B cell (primary cell): ENCODE data around the gene MRPL41. TPM values are rescaled to one million over a fixed set of nuclear protein-coding genes. Genes with fewer than 3 reads are reported as not detected.
"Not testable (repeated sequence)": the region's sequence is repeated elsewhere in the genome, so short reads cannot be mapped to it uniquely, and the experiment has no call there.

Experiments used
- ATAC-seq: fragments of 200-7000 bp; cut with Tn5 transposase; one replicate; pipeline ENCODE4 v1.10.0; 2021; ENCODE audit warnings: low read depth, mild to moderate bottlenecking, moderate number of reproducible peaks, moderate library complexity
- CTCF ChIA-PET: fragments of 350-600 bp; sonication (Branson Sonifier 250); formaldehyde crosslinking; loops from one replicate; lab custom pipeline; 2021; ENCODE audit warnings: antibody characterized with exemption, inconsistent platforms; lab: Charles Lee
- POLR2A ChIA-PET: fragments of 350-600 bp; sonication (Branson Sonifier 250); formaldehyde crosslinking; loops from one replicate; lab custom pipeline; 2021; ENCODE audit warnings: antibody characterized with exemption; lab: Charles Lee
- DNase-seq: peaks from one replicate; pipeline ENCODE4 v3.0.0; 2013
- H2AFZ ChIP-seq: 2 replicates; pipeline ENCODE4 v1.6.1; 2012; ENCODE audit warnings: mild to moderate bottlenecking, low read depth, low read length; ENCODE audit not compliant: insufficient read depth, poor library complexity, severe bottlenecking
- H3K27ac ChIP-seq, 2 donors: 1 replicate in 1 of 2; 2 replicates in 1 of 2; pipeline ENCODE4 v1.5.1; 2012 to 2013; ENCODE audit warnings: low read length in 2 of 2, mild to moderate bottlenecking in 2 of 2, moderate library complexity in 1 of 2
- H3K27me3 ChIP-seq, 4 experiments: fragments of 200-600 bp in 1 of 4; sonication (generic) in 1 of 4; replicated peaks in 1 of 4; 1 replicate in 2 of 4; 2 replicates in 2 of 4; pipeline versions ENCODE4 v1.6.1 to v1.7.0; 2013 to 2016; ENCODE audit warnings: low read length in 3 of 4, mild to moderate bottlenecking in 2 of 4, mixed read lengths in 1 of 4, moderate library complexity in 1 of 4; ENCODE audit not compliant: insufficient read depth in 4 of 4, control insufficient read depth in 3 of 4; ENCODE audit errors: control extremely low read depth in 1 of 4
- H3K36me3 ChIP-seq, 2 experiments: replicated peaks in 1 of 2; 1 replicate in 1 of 2; 2 replicates in 1 of 2; pipeline versions ENCODE4 v1.6.1 to v1.7.1; 2013; ENCODE audit warnings: low read length in 1 of 2; ENCODE audit not compliant: insufficient read depth in 2 of 2, control insufficient read depth in 1 of 2; ENCODE audit errors: control extremely low read depth in 1 of 2, extremely low read depth in 1 of 2
- H3K4me1 ChIP-seq, 2 donors: fragments of 200-600 bp in 1 of 2; sonication (generic) in 1 of 2; 1 replicate in 1 of 2; 2 replicates in 1 of 2; pipeline versions ENCODE4 v1.5.1 to v1.6.1; 2013 to 2017; ENCODE audit warnings: low read length in 2 of 2; ENCODE audit not compliant: control insufficient read depth in 2 of 2, insufficient read depth in 2 of 2
- H3K4me2 ChIP-seq: replicated peaks from 2 replicates; pipeline ENCODE3; 2012; ENCODE audit warnings: mild to moderate bottlenecking, low read depth, low read length; ENCODE audit not compliant: poor library complexity, severe bottlenecking
- H3K4me3 ChIP-seq, 5 experiments: fragments of 200-600 bp in 1 of 5; sonication (generic) in 1 of 5; 1 replicate in 3 of 5; 2 replicates in 2 of 5; pipeline versions ENCODE4 v1.5.1 to v1.7.0; 2011 to 2016; ENCODE audit warnings: low read length in 4 of 5, mild to moderate bottlenecking in 4 of 5, low read depth in 2 of 5, control low read depth in 1 of 5, moderate library complexity in 1 of 5; ENCODE audit not compliant: insufficient read depth in 1 of 5; ENCODE audit errors: control extremely low read depth in 1 of 5, extremely low read depth in 1 of 5
- H3K79me2 ChIP-seq: fragments of 200-600 bp; sonication (generic); one replicate; pipeline ENCODE4 v1.6.0; 2016; ENCODE audit warnings: low read length; ENCODE audit not compliant: control insufficient read depth, insufficient read depth
- H3K9ac ChIP-seq: fragments of 200-600 bp; sonication (generic); 2 replicates; pipeline ENCODE4 v1.6.1; 2017; ENCODE audit warnings: mild to moderate bottlenecking, low read length, moderate library complexity
- H3K9me3 ChIP-seq, 3 donors: one replicate each; pipeline versions ENCODE4 v1.6.1 to v1.7.1; 2013; ENCODE audit warnings: low read length in 2 of 3; ENCODE audit not compliant: control insufficient read depth in 2 of 3, insufficient read depth in 1 of 3; ENCODE audit errors: control extremely low read depth in 1 of 3
- H4K20me1 ChIP-seq: 2 replicates; pipeline ENCODE4 v1.6.0; 2012; ENCODE audit warnings: mild to moderate bottlenecking, low read length; ENCODE audit not compliant: insufficient read depth, control insufficient read depth, poor library complexity, severe bottlenecking
- H3K27ac Mint-ChIP-seq: one replicate; pipeline ENCODE4 v1.8.0; 2021; ENCODE audit warnings: mixed read lengths
- H3K27me3 Mint-ChIP-seq: one replicate; pipeline ENCODE4 v1.8.0; 2021; ENCODE audit warnings: mixed read lengths
- H3K4me1 Mint-ChIP-seq: one replicate; pipeline ENCODE4 v1.8.0; 2021; ENCODE audit warnings: mixed read lengths
- H3K4me3 Mint-ChIP-seq: one replicate; pipeline ENCODE4 v1.8.0; 2021; ENCODE audit warnings: mixed read lengths
- H3K9me3 Mint-ChIP-seq: one replicate; pipeline ENCODE4 v1.8.0; 2022; ENCODE audit warnings: mixed read lengths; ENCODE audit not compliant: insufficient read depth
- EZH2 ChIP-seq: IDR thresholded peaks from 2 replicates; pipeline ENCODE4 v1.6.1; 2012; ENCODE audit warnings: borderline replicate concordance, low read depth, mild to moderate bottlenecking, moderate library complexity, low read length; ENCODE audit not compliant: insufficient read depth, poor library complexity, severe bottlenecking
- WGBS: methylation state at CpG from one replicate; pipeline ENCODE4 v1.1.5; 2013; ENCODE audit warnings: missing lambda C conversion rate; ENCODE audit not compliant: insufficient coverage; 5-methylcytosine and 5-hydroxymethylcytosine counted together
- intact Hi-C: fragments of 100-400 bp; cut with micrococcal nuclease; formaldehyde crosslinking; loops from one replicate; pipeline ENCODE4 v1.10.0; 2022
- polyA plus RNA-seq: library from polyadenylated mRNA; depleted of rRNA; stranded (reverse); fragments of >200 nt; gene quantifications from 2 replicates; pipeline ENCODE4 v1.2.3, GENCODE V29; 2012
- total RNA-seq, 2 donors: library from RNA; stranded (reverse); fragments of 120-200 nt in 1 of 2; gene quantifications; 1 replicate in 1 of 2; 2 replicates in 1 of 2; pipeline versions ENCODE4 v1.2.3 to v1.2.4, GENCODE V29; 2013 to 2022
- TF ChIP-seq, protein P1 (sequence below): fragments of 200-600 bp; IDR thresholded peaks from one replicate; pipeline ENCODE4 v1.8.0; 2022; ENCODE audit warnings: antibody characterized with exemption, mild to moderate bottlenecking

MRPL41 gene
- total and polyA plus RNA-seq, 2 donors (not counting 1 experiment from before 2014, with no cell fraction given) = 59.2 to 70.9 TPM

DNA sequence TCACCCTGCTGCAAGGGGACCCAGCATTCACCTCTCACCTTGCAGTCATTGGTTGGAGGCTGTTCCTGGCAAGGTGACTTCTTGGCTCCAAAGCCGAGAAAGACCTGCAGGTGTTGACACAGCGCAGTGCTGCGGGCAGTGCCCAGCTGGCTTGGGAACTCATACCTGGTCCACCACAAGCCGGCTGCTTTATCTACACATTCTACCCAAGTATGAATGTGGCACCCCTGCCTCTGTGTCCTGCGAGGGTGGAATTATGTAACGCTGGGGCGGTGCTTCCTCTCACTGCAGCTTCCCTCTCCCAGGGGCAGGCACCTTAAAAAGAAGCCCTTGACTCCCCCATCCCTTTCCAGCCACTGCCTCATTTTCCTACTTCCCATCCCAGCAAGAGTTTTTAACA is 41.1 kb downstream of the MRPL41 start:
- H2AFZ ChIP-seq = no peak overlapping the region
- peaks cover 9 to 15% of the 10 kb centered on the region in 2 donors for H3K4me1 ChIP-seq
- no peak overlapping the region for H3K4me2 ChIP-seq
- intact Hi-C loops = no loop called here
- ATAC-seq = no peak
- H3K27me3 ChIP-seq = no peaks in the 10 kb centered on the region
- ChIA-PET CTCF (no interaction called here), POLR2A (no interaction called here)
- peaks cover 0 to 2% of the 10 kb centered on the region in 2 experiments for H3K36me3 ChIP-seq
- H3K4me3 Mint-ChIP-seq = no peak overlapping the region
- peaks cover 12% of the 10 kb centered on the region for H3K4me1 Mint-ChIP-seq
- no peaks in the 10 kb centered on the region for H3K27me3 Mint-ChIP-seq
- H3K9me3 Mint-ChIP-seq = no peaks in the 10 kb centered on the region
- no peak for TF ChIP-seq EZH2
- TF ChIP-seq, protein P1, sequence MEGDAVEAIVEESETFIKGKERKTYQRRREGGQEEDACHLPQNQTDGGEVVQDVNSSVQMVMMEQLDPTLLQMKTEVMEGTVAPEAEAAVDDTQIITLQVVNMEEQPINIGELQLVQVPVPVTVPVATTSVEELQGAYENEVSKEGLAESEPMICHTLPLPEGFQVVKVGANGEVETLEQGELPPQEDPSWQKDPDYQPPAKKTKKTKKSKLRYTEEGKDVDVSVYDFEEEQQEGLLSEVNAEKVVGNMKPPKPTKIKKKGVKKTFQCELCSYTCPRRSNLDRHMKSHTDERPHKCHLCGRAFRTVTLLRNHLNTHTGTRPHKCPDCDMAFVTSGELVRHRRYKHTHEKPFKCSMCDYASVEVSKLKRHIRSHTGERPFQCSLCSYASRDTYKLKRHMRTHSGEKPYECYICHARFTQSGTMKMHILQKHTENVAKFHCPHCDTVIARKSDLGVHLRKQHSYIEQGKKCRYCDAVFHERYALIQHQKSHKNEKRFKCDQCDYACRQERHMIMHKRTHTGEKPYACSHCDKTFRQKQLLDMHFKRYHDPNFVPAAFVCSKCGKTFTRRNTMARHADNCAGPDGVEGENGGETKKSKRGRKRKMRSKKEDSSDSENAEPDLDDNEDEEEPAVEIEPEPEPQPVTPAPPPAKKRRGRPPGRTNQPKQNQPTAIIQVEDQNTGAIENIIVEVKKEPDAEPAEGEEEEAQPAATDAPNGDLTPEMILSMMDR = no peak
- H3K4me3 ChIP-seq = no peak overlapping the region
- peaks cover 13% of the 10 kb centered on the region for H3K79me2 ChIP-seq
- no peak for DNase-seq
- peaks cover 5% of the 10 kb centered on the region for H4K20me1 ChIP-seq
- no peaks in the 10 kb centered on the region for H3K9me3 ChIP-seq
- no peak overlapping the region for H3K27ac ChIP-seq
- H3K9ac ChIP-seq = no peak overlapping the region
- H3K27ac Mint-ChIP-seq = no peak overlapping the region
- 86% methylated on average over 6 of the region's 7 CpGs for WGBS

DNA sequence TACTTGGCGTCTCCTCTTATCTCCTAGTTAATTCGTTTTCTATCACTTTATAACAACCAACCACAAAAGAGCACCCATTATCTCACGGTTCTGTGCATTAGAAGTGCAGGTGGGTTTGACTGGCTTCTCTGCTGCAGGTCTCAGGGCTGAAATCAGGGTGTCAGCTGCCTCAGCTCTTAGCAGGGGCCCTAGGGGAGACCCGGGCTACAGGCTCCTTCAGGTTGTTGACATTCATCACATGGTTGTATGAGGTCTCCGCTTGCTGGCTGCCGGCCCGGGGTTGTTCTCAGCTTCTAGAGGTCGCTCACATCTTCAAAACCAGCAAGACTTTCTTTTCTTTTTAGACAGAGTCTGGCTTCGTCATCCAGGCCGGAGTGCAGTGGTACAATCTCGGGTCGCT is 41.5 kb downstream of the MRPL41 start:
- H4K20me1 ChIP-seq = peaks cover 5% of the 10 kb centered on the region
- intact Hi-C loops = no loop called here
- no peak overlapping the region for H3K4me2 ChIP-seq
- no peak overlapping the region for H3K9ac ChIP-seq
- TF ChIP-seq, protein P1 = no peak
- TF ChIP-seq EZH2 = no peak
- no peak overlapping the region for H3K4me3 Mint-ChIP-seq
- H2AFZ ChIP-seq = no peak overlapping the region
- H3K4me1 ChIP-seq = peaks cover 9 to 15% of the 10 kb centered on the region in 2 donors
- H3K79me2 ChIP-seq = peaks cover 10% of the 10 kb centered on the region
- no peaks in the 10 kb centered on the region for H3K27me3 Mint-ChIP-seq
- H3K27me3 ChIP-seq = no peaks in the 10 kb centered on the region
- no peak overlapping the region for H3K27ac ChIP-seq
- no peaks in the 10 kb centered on the region for H3K36me3 ChIP-seq
- H3K9me3 ChIP-seq = no peaks in the 10 kb centered on the region
- ChIA-PET CTCF (no interaction called here), POLR2A (no interaction called here)
- DNase-seq (no peak), ATAC-seq (no peak)
- no peak overlapping the region for H3K4me3 ChIP-seq
- no peaks in the 10 kb centered on the region for H3K9me3 Mint-ChIP-seq
- 97% methylated on average over 10 of the region's 12 CpGs for WGBS
- H3K27ac Mint-ChIP-seq = no peak overlapping the region
- peaks cover 9% of the 10 kb centered on the region for H3K4me1 Mint-ChIP-seq

DNA sequence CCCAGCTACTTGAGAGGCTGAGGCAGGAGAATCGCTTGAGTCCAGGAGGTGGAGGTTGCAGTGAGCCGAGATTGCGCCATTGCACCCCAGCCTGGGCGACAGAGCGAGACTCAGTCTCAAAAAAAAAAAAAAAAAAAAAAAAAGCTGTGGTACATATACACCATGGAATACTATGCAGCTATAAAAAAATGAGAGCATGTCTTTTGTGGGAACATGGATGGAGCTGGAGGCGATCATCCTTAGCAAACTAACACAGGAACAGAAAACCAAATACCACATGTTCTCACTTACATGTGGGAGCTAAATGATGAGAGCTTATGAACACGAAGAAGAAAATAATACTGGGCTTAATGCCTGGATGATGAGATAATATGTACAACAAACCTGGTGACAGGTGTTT is 44.9 kb downstream of the MRPL41 start:
- H3K4me1 Mint-ChIP-seq, H3K27me3 Mint-ChIP-seq, H3K36me3 ChIP-seq, H3K9me3 Mint-ChIP-seq, intact Hi-C loops, H3K9me3 ChIP-seq, H3K27me3 ChIP-seq, H3K4me3 ChIP-seq, H3K79me2 ChIP-seq, H3K27ac ChIP-seq, ATAC-seq, H3K4me3 Mint-ChIP-seq, H4K20me1 ChIP-seq, H2AFZ ChIP-seq, POLR2A ChIA-PET, H3K4me2 ChIP-seq, H3K27ac Mint-ChIP-seq, DNase-seq, H3K4me1 ChIP-seq, H3K9ac ChIP-seq: not testable (repeated sequence)
- CTCF ChIA-PET = interaction anchor here (0.7 kb wide), 1 partner anchor 23 kb away, joined by 4 read pairs; no protein-coding TSS in a partner anchor
- WGBS = 100% methylated on average over 1 of the region's 7 CpGs
